ENCODE results near the gene SNX15.

SNX15 gene

GRCh38 chr11:65040520-65040846 is 13.2 kb downstream of the SNX15 start:
- peaks cover 14% of the 10 kb centered on the region for H3K4me1 ChIP-seq (ENCODE audit: control insufficient read depth, insufficient read depth, low read length)
- no peaks in the 10 kb centered on the region for H3K27me3 ChIP-seq (ENCODE audit: control insufficient read depth in 1 of 2, insufficient read depth in 2 of 2, low read length in 2 of 2)
- H3K27ac ChIP-seq (ENCODE audit: low read length), result peak overlapping the region; percentile 87
- H3K4me3 ChIP-seq (ENCODE audit: low read length in 2 of 2), result peak overlapping the region; percentile 67 to 78
- peaks cover 27 to 36% of the 10 kb centered on the region in 2 donors for H3K36me3 ChIP-seq (ENCODE audit: control insufficient read depth in 2 of 2, insufficient read depth in 2 of 2, low read length in 2 of 2)
- no peaks in the 10 kb centered on the region for H3K9me3 ChIP-seq (ENCODE audit: control insufficient read depth in 2 of 2, low read length in 2 of 2)
- H3K9ac ChIP-seq (ENCODE audit: low read length in 2 of 2), result peak overlapping the region; percentile 67 to 74

- H3K9ac ChIP-seq (ENCODE audit: low read length in 2 of 2), result peak within 1 kb of the TSS; percentile 67 to 74
- no peaks in the 10 kb centered on the region for H3K9me3 ChIP-seq (ENCODE audit: control insufficient read depth in 2 of 2, low read length in 2 of 2)
- H3K4me3 ChIP-seq (ENCODE audit: low read length in 2 of 2), result peak within 1 kb of the TSS; percentile 67 to 78
- peaks cover 14% of the 10 kb centered on the region for H3K4me1 ChIP-seq (ENCODE audit: control insufficient read depth, insufficient read depth, low read length)
- H3K36me3 ChIP-seq (ENCODE audit: control insufficient read depth in 2 of 2, insufficient read depth in 2 of 2, low read length in 2 of 2), result peaks cover 22 to 30% of the 10 kb centered on the region in 2 donors
- peak within 1 kb of the TSS; percentile 87 for H3K27ac ChIP-seq (ENCODE audit: low read length)
- no peaks in the 10 kb centered on the region for H3K27me3 ChIP-seq (ENCODE audit: control insufficient read depth in 1 of 2, insufficient read depth in 2 of 2, low read length in 2 of 2)
Observed at GRCh38 chr11:65040847-65041622, 13.8 kb downstream of the SNX15 start, which contains the start of gene SAC3D1. SAC3D1 (plus strand) TSS chr11:65041210; CDS start chr11:65041293, 83 bp downstream.

- H3K4me3 ChIP-seq (ENCODE audit: low read length in 2 of 2), result no peak overlapping the region
- H3K27me3 ChIP-seq (ENCODE audit: control insufficient read depth in 1 of 2, insufficient read depth in 2 of 2, low read length in 2 of 2), result no peaks in the 10 kb centered on the region
- no peak overlapping the region for H3K27ac ChIP-seq (ENCODE audit: low read length)
- no peaks in the 10 kb centered on the region for H3K9me3 ChIP-seq (ENCODE audit: control insufficient read depth in 2 of 2, low read length in 2 of 2)
- H3K36me3 ChIP-seq (ENCODE audit: control insufficient read depth in 2 of 2, insufficient read depth in 2 of 2, low read length in 2 of 2), result peaks cover 16 to 22% of the 10 kb centered on the region in 2 donors
- peaks cover 24% of the 10 kb centered on the region for H3K4me1 ChIP-seq (ENCODE audit: control insufficient read depth, insufficient read depth, low read length)
- no peak overlapping the region for H3K9ac ChIP-seq (ENCODE audit: low read length in 2 of 2)
Observed at GRCh38 chr11:65042891-65043290, 15.7 kb downstream of the SNX15 start.

- H3K27ac ChIP-seq (ENCODE audit: low read length), result no peak overlapping the region
- no peak overlapping the region for H3K4me3 ChIP-seq (ENCODE audit: low read length in 2 of 2)
- H3K9ac ChIP-seq (ENCODE audit: low read length in 2 of 2), result no peak overlapping the region
- H3K27me3 ChIP-seq (ENCODE audit: control insufficient read depth in 1 of 2, insufficient read depth in 2 of 2, low read length in 2 of 2), result no peaks in the 10 kb centered on the region
- peaks cover 12 to 14% of the 10 kb centered on the region in 2 donors for H3K36me3 ChIP-seq (ENCODE audit: control insufficient read depth in 2 of 2, insufficient read depth in 2 of 2, low read length in 2 of 2)
- H3K4me1 ChIP-seq (ENCODE audit: control insufficient read depth, insufficient read depth, low read length), result peaks cover 31% of the 10 kb centered on the region
- H3K9me3 ChIP-seq (ENCODE audit: control insufficient read depth in 2 of 2, low read length in 2 of 2), result no peaks in the 10 kb centered on the region
Observed at GRCh38 chr11:65043881-65044501, 16.8 kb downstream of the SNX15 start.

- Histone ChIP-seq H3K9ac (ENCODE audit: low read length in 2 of 2) (no peak overlapping the region), H3K9me3 (ENCODE audit: control insufficient read depth in 2 of 2, low read length in 2 of 2) (no peaks in the 10 kb centered on the region), H3K4me3 (ENCODE audit: low read length in 2 of 2) (no peak overlapping the region), H3K27me3 (ENCODE audit: control insufficient read depth in 1 of 2, insufficient read depth in 2 of 2, low read length in 2 of 2) (no peaks in the 10 kb centered on the region), H3K36me3 (ENCODE audit: control insufficient read depth in 2 of 2, insufficient read depth in 2 of 2, low read length in 2 of 2) (peaks cover 10 to 12% of the 10 kb centered on the region in 2 donors), H3K4me1 (ENCODE audit: control insufficient read depth, insufficient read depth, low read length) (peaks cover 31% of the 10 kb centered on the region), H3K27ac (ENCODE audit: low read length) (no peak overlapping the region)
Observed at GRCh38 chr11:65045061-65045460, 17.8 kb downstream of the SNX15 start.

- Histone ChIP-seq H3K36me3 (ENCODE audit: control insufficient read depth in 2 of 2, insufficient read depth in 2 of 2, low read length in 2 of 2) (peaks cover 10 to 12% of the 10 kb centered on the region in 2 donors), H3K27me3 (ENCODE audit: control insufficient read depth in 1 of 2, insufficient read depth in 2 of 2, low read length in 2 of 2) (no peaks in the 10 kb centered on the region), H3K27ac (ENCODE audit: low read length) (no peak overlapping the region), H3K4me1 (ENCODE audit: control insufficient read depth, insufficient read depth, low read length) (peaks cover 31% of the 10 kb centered on the region), H3K4me3 (ENCODE audit: low read length in 2 of 2) (no peak overlapping the region), H3K9ac (ENCODE audit: low read length in 2 of 2) (no peak overlapping the region), H3K9me3 (ENCODE audit: control insufficient read depth in 2 of 2, low read length in 2 of 2) (no peaks in the 10 kb centered on the region)
Observed at GRCh38 chr11:65045728-65046127, 18.5 kb downstream of the SNX15 start.

- no peaks in the 10 kb centered on the region for H3K27me3 ChIP-seq (ENCODE audit: control insufficient read depth in 1 of 2, insufficient read depth in 2 of 2, low read length in 2 of 2)
- H3K9ac ChIP-seq (ENCODE audit: low read length in 2 of 2), result peak overlapping the region; percentile 66 to 68
- H3K4me1 ChIP-seq (ENCODE audit: control insufficient read depth, insufficient read depth, low read length), result peaks cover 22% of the 10 kb centered on the region
Observed at GRCh38 chr11:65047581-65048422, 20.6 kb downstream of the SNX15 start.

GRCh38 chr11:65051398-65051858 is 24.2 kb downstream of the SNX15 start:
- no peak overlapping the region for H3K9ac ChIP-seq (ENCODE audit: low read length in 2 of 2)

More at GRCh38 chr11:65047581-65048422, 20.6 kb downstream of the SNX15 start:
- Histone ChIP-seq H3K36me3 (ENCODE audit: control insufficient read depth in 2 of 2, insufficient read depth in 2 of 2, low read length in 2 of 2) (peaks cover 10 to 12% of the 10 kb centered on the region in 2 donors), H3K27ac (ENCODE audit: low read length) (no peak overlapping the region), H3K9me3 (ENCODE audit: control insufficient read depth in 2 of 2, low read length in 2 of 2) (no peaks in the 10 kb centered on the region), H3K4me3 (ENCODE audit: low read length in 2 of 2) (peak overlapping the region; percentile 76 to 79)

GRCh38 chr11:65053827-65054508 is 26.7 kb downstream of the SNX15 start:
- Histone ChIP-seq H3K36me3 (ENCODE audit: control insufficient read depth in 2 of 2, insufficient read depth in 2 of 2, low read length in 2 of 2) (no peaks in the 10 kb centered on the region), H3K9ac (ENCODE audit: low read length in 2 of 2) (no peak overlapping the region), H3K9me3 (ENCODE audit: control insufficient read depth in 2 of 2, low read length in 2 of 2) (no peaks in the 10 kb centered on the region), H3K27me3 (ENCODE audit: control insufficient read depth in 1 of 2, insufficient read depth in 2 of 2, low read length in 2 of 2) (peaks cover 0 to 2% of the 10 kb centered on the region in 2 donors), H3K27ac (ENCODE audit: low read length) (no peak overlapping the region), H3K4me3 (ENCODE audit: low read length in 2 of 2) (no peak overlapping the region), H3K4me1 (ENCODE audit: control insufficient read depth, insufficient read depth, low read length) (no peaks in the 10 kb centered on the region)

More at GRCh38 chr11:65051398-65051858, 24.2 kb downstream of the SNX15 start:
- Histone ChIP-seq H3K4me1 (ENCODE audit: control insufficient read depth, insufficient read depth, low read length) (peaks cover 14% of the 10 kb centered on the region), H3K27ac (ENCODE audit: low read length) (no peak overlapping the region), H3K9me3 (ENCODE audit: control insufficient read depth in 2 of 2, low read length in 2 of 2) (no peaks in the 10 kb centered on the region), H3K4me3 (ENCODE audit: low read length in 2 of 2) (no peak overlapping the region), H3K36me3 (ENCODE audit: control insufficient read depth in 2 of 2, insufficient read depth in 2 of 2, low read length in 2 of 2) (no peaks in the 10 kb centered on the region), H3K27me3 (ENCODE audit: control insufficient read depth in 1 of 2, insufficient read depth in 2 of 2, low read length in 2 of 2) (peaks cover 0 to 2% of the 10 kb centered on the region in 2 donors)

- Histone ChIP-seq H3K4me1 (ENCODE audit: control insufficient read depth, insufficient read depth, low read length) (no peaks in the 10 kb centered on the region), H3K9me3 (ENCODE audit: control insufficient read depth in 2 of 2, low read length in 2 of 2) (no peaks in the 10 kb centered on the region), H3K4me3 (ENCODE audit: low read length in 2 of 2) (no peak overlapping the region), H3K27me3 (ENCODE audit: control insufficient read depth in 1 of 2, insufficient read depth in 2 of 2, low read length in 2 of 2) (peaks cover 0 to 4% of the 10 kb centered on the region in 2 donors), H3K36me3 (ENCODE audit: control insufficient read depth in 2 of 2, insufficient read depth in 2 of 2, low read length in 2 of 2) (no peaks in the 10 kb centered on the region), H3K9ac (ENCODE audit: low read length in 2 of 2) (no peak overlapping the region), H3K27ac (ENCODE audit: low read length) (no peak overlapping the region)
Observed at GRCh38 chr11:65055538-65055937, 28.3 kb downstream of the SNX15 start.

All from stomach smooth muscle (tissue), 2 donors.